Measurements from ENCODE around the gene AP1M1.

GRCh38 chr19:16248380-16249023 is 50.8 kb downstream of the AP1M1 start:
- TF ChIP-seq CTCF (IDR thresholded peaks at IDR 0.05 in 4 of 5, conservative IDR thresholded peaks at IDR 0.05 in 1 of 5) (no peak), POLR2A (IDR thresholded peaks at IDR 0.05) (no peak)

Measured in gastrocnemius medialis (tissue), 4 donors.